Endodermal cell (in vitro differentiated cells): ENCODE data around the gene TARBP1. TPM values are rescaled to one million over a fixed set of nuclear protein-coding genes. Genes with fewer than 3 reads are reported as not detected.

Experiments
- DNase-seq: peaks from one replicate; pipeline ENCODE4 v3.0.0-alpha.2; 2017
- H3K27ac ChIP-seq: 2 replicates; pipeline ENCODE4 v1.5.1; 2013; ENCODE audit warnings: mild to moderate bottlenecking, low read depth, low read length, moderate library complexity
- H3K27me3 ChIP-seq: 2 replicates; pipeline ENCODE4 v1.6.1; 2013; ENCODE audit warnings: mild to moderate bottlenecking, low read length, moderate library complexity; ENCODE audit not compliant: insufficient read depth, control insufficient read depth, poor library complexity, severe bottlenecking
- H3K36me3 ChIP-seq: 2 replicates; pipeline ENCODE4 v1.7.0; 2013; ENCODE audit warnings: mild to moderate bottlenecking, low read length, moderate library complexity; ENCODE audit not compliant: control insufficient read depth, insufficient read depth
- H3K4me1 ChIP-seq: one replicate; pipeline ENCODE4 v1.7.0; 2013; ENCODE audit warnings: low read length; ENCODE audit not compliant: control insufficient read depth, insufficient read depth
- H3K4me3 ChIP-seq: 2 replicates; pipeline ENCODE4 v1.5.1; 2013; ENCODE audit warnings: mild to moderate bottlenecking, low read length, moderate library complexity
- H3K9ac ChIP-seq: 2 replicates; pipeline ENCODE4 v1.6.1; 2013; ENCODE audit warnings: mild to moderate bottlenecking, low read length, moderate library complexity; ENCODE audit not compliant: poor library complexity, severe bottlenecking; ENCODE audit errors: extremely low read depth
- H3K9me3 ChIP-seq: 2 replicates; pipeline ENCODE4 v1.6.1; 2013; ENCODE audit warnings: mild to moderate bottlenecking, low read length, moderate library complexity; ENCODE audit not compliant: control insufficient read depth
- H3K27ac Mint-ChIP-seq: 2 replicates; pipeline ENCODE4 v1.8.0; 2020; ENCODE audit warnings: mixed read lengths
- H3K27me3 Mint-ChIP-seq: 2 replicates; pipeline ENCODE4 v1.8.0; 2021; ENCODE audit warnings: mild to moderate bottlenecking, mixed read lengths; ENCODE audit not compliant: insufficient read depth
- H3K36me3 Mint-ChIP-seq: 2 replicates; pipeline ENCODE4 v1.8.0; 2020; ENCODE audit warnings: low read depth, mixed read lengths
- H3K4me1 Mint-ChIP-seq: 2 replicates; pipeline ENCODE4 v1.8.0; 2020; ENCODE audit warnings: mixed read lengths
- H3K4me3 Mint-ChIP-seq: 2 replicates; pipeline ENCODE4 v1.8.0; 2020; ENCODE audit warnings: mild to moderate bottlenecking, moderate library complexity, mixed read lengths
- H3K9me3 Mint-ChIP-seq: 2 replicates; pipeline ENCODE4 v1.8.0; 2020; ENCODE audit warnings: mild to moderate bottlenecking, mixed read lengths
- CTCF ChIP-seq: fragments of 200-600 bp; sonication (generic); conservative IDR thresholded peaks from 2 replicates; pipeline ENCODE4 v1.5.0; 2021; ENCODE audit warnings: antibody characterized with exemption, mild to moderate bottlenecking
- WGBS, 2 experiments: methylation state at CpG; one replicate each; pipeline versions ENCODE4 v1.1.5 to v1.1.7; 2013; ENCODE audit warnings: missing lambda C conversion rate in 2 of 2, mixed read lengths in 1 of 2; ENCODE audit not compliant: insufficient coverage in 1 of 2, insufficient read length in 1 of 2; 5-methylcytosine and 5-hydroxymethylcytosine counted together
- total RNA-seq, 2 donors: library from RNA; stranded (reverse); fragmentation: NEBNext Ultra II Directional in 1 of 2; extraction: Animal tissue kit (Norgen Biotek cat#: 25700) in 1 of 2; gene quantifications; 2 replicates in 1 of 2; 3 replicates in 1 of 2; pipeline ENCODE4 v1.2.1, GENCODE V29; 2021

Gene TARBP1
- total RNA-seq, 2 donors from 2014 or later: 45.3 to 62.4 TPM

GRCh38 chr1:234521836-234522235 is 42.9 kb upstream of the TARBP1 start:
- H3K36me3 Mint-ChIP-seq: no peaks in the 10 kb centered on the region
- Histone ChIP-seq H3K4me1 (peaks cover 6% of the 10 kb centered on the region), H3K4me3 (no peak overlapping the region), H3K36me3 (no peaks in the 10 kb centered on the region), H3K27ac (no peak overlapping the region), H3K9ac (no peak overlapping the region), H3K27me3 (no peaks in the 10 kb centered on the region), H3K9me3 (no peaks in the 10 kb centered on the region)
- WGBS, 2 experiments: 88 to 93% methylated on average over 3 to 5 of the region's 5 CpGs
- no peaks in the 10 kb centered on the region for H3K9me3 Mint-ChIP-seq
- no peaks in the 10 kb centered on the region for H3K4me1 Mint-ChIP-seq
- DNase-seq: no peak
- H3K4me3 Mint-ChIP-seq: no peak overlapping the region
- H3K27ac Mint-ChIP-seq: no peak overlapping the region
- TF ChIP-seq CTCF: no peak
- H3K27me3 Mint-ChIP-seq: no peaks in the 10 kb centered on the region

GRCh38 chr1:234520908-234521817 is 42.2 kb upstream of the TARBP1 start:
- Histone ChIP-seq H3K9ac (no peak overlapping the region), H3K27ac (no peak overlapping the region), H3K9me3 (no peaks in the 10 kb centered on the region), H3K36me3 (no peaks in the 10 kb centered on the region), H3K4me1 (peaks cover 6% of the 10 kb centered on the region), H3K27me3 (no peaks in the 10 kb centered on the region), H3K4me3 (no peak overlapping the region)
- WGBS, 2 experiments: 91 to 92% methylated on average over 4 to 6 of the region's 6 CpGs
- TF ChIP-seq CTCF: no peak
- no peak for DNase-seq
- no peak overlapping the region for H3K27ac Mint-ChIP-seq
- no peaks in the 10 kb centered on the region for H3K9me3 Mint-ChIP-seq
- no peaks in the 10 kb centered on the region for H3K36me3 Mint-ChIP-seq
- no peak overlapping the region for H3K4me3 Mint-ChIP-seq
- H3K4me1 Mint-ChIP-seq: no peaks in the 10 kb centered on the region
- no peaks in the 10 kb centered on the region for H3K27me3 Mint-ChIP-seq

GRCh38 chr1:234519506-234519905 is 40.5 kb upstream of the TARBP1 start:
- H3K36me3 Mint-ChIP-seq: no peaks in the 10 kb centered on the region
- no peak overlapping the region for H3K4me3 Mint-ChIP-seq
- Histone ChIP-seq H3K36me3 (no peaks in the 10 kb centered on the region), H3K27me3 (no peaks in the 10 kb centered on the region), H3K4me1 (peaks cover 13% of the 10 kb centered on the region), H3K27ac (no peak overlapping the region), H3K4me3 (no peak overlapping the region), H3K9me3 (no peaks in the 10 kb centered on the region), H3K9ac (no peak overlapping the region)
- TF ChIP-seq CTCF: no peak
- 93 to 97% methylated on average over 10 of the region's 10 CpGs for WGBS, 2 experiments
- no peaks in the 10 kb centered on the region for H3K27me3 Mint-ChIP-seq
- no peak overlapping the region for H3K27ac Mint-ChIP-seq
- peaks cover 10% of the 10 kb centered on the region for H3K4me1 Mint-ChIP-seq
- no peaks in the 10 kb centered on the region for H3K9me3 Mint-ChIP-seq
- no peak for DNase-seq
